GM19043 (cell line): Measurements from ENCODE around the gene RGS7.

Source experiments
- ATAC-seq: cut with Tn5 transposase; IDR thresholded peaks from one replicate; pipeline ENCODE4 v1.9.1; 2021; ENCODE audit warnings: low read depth; ENCODE audit not compliant: unreplicated experiment

Gene RGS7

DNA sequence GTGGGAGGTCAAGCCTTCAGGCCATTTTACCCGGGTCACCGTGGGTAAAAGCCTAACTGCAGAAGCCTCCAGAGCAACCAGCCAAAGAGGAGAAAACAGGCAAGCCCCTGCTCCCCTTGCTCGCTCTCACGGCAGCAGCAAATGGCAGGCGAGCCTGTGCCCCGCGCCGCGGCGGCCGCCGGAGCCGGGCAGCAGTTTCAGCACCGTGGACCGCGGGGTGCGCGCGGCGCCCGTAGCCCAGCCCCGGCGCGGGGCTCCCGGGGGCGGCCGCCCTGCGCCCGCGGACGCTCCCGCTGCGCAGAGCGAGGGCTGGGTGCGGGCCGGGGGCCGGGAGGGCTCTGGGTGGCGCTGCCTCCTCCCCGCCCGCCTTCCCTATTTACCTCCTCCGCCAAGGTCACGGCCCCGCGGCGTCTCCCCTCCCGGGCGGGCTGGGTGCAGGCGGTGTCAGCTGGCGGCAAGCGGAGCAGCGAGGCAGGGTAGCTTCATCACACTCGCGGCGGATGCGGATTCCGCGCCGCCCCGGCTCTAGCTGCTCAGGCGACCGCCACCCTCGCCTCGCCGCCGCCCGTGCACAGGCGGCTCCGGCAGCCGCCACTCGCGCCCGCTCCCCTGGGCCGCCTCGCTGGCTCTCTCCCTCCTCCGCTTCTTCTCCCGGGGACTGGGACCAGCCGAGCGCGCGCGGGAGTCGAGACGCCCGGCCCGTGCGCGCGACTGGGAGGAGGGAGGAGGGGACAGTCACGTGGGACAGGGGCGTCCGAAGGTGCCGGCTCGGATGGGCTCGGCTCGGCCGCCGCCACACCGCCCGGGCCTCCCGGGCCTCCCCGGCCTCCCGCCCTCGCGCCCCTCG is at the start of gene RGS7:
TSS of gene RGS7 (minus strand) at position 687 of the 847 bp plus-strand sequence.
- peak; percentile 54 for ATAC-seq

DNA sequence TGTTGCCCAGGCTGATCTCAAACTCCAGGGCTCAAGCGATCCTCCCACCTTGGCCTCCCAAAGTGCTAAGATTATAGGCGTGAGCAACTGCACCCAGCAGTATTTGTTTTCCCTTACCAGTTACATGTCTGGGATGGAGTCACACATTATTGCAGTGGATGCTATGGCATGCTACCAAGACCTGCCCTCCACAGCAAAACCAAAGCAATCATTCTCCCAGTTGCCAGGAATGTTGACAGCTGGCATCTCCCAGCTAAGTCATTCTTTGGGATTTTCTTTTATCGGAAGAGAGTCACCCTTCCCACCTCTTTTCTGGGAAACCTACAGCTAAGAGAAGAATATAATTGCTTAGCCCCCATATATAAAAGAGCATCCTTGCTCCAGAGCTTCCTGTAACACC is 49.4 kb upstream of the RGS7 start:
- no peak for ATAC-seq

DNA sequence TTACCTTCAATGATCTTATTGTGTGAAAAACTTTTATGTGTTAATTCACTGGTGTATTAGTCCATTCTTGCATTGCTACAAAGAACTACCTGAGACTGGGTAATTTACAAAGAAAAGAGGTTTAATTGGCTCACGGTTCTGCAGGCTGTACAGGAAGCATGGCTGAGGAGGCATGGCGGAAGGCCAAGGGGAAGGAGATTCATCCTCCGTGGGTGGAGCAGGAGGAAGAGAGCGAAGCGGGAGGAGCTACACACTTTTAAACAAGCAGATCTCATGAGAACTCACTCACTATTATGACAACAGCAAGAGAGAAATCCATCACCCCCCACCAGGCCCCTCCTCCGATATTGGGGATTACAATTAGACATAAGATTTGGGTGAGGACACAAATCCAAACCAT is 44.2 kb upstream of the RGS7 start:
- ATAC-seq = no peak

DNA sequence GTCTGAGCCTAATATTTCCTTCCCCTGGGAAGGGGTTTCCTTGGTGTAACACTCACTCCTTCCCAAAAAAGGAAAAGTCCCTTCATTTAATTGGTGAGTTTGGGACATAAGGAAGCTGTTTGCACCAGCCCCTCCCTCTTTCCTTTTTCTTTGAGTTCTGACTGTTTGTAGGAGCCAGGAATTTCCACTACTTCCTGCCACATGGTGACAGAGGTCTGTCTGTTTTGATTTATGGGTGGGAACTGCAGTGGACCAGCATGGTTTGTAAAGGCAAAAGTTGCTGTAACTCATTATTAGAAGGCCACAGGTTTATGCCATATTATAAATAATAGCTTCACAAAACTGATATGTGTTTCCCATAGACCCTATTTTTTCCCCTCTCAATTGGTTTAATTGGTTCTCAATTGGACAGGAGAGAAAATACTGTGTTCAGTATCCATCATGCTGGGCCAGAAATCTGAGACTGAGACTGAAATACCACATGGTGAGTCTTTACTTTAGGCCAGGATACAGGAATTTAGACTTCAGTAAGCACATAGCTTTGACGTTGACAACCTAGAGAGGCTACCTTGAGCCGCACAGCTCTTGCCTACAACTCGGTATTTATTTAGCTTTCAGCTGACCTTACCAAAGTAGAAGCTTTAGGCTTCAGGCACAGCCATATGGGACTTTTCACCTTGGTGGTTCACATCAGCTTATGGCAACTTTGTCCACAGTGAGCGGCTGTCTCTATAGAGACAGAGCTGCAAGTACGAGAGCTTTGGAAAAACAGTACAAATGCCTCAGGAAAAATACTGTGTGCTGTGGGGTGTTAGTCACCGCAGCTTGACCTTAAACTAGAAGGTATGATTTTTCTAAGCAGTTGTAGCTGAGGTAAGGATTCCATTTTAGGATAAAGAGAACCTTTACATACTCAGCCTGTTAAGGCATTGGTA is 40.0 kb upstream of the RGS7 start:
- ATAC-seq = no peak

DNA sequence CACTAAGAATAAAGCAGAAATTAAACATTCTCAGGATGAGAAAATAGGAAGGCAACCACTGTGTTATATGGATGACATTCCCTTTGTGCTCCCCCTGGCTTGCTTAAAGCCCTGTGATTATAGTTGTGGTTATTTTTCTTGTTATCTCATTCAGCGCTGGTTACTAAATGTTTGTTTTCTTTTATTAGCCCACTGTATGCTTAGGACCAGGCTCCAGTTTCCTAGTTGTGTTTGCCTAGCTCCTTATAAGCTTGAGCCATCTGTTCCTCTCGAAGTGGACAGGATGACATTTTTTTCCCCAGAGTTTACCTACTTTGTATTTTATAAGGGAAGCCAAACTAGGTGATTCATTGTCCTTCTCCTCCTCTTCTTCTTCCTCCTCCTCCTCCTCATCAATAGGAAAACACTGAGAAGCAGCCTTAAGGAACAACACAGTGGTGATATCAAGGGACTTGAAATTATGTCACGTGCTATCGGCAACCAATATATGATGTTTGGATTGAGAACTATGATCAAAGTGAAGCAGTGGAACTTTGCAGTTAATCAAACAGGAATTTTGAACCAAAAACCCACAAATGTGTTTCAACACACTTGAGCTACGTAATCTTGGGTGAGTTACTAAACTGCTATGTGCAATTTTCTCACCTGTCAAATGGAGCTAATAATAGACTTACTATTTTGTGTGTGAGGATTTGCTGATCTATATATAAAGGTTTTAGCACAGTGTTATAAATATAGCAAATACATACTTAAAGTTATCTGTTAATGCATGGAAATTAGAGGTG is 35.1 kb upstream of the RGS7 start:
- no peak for ATAC-seq

DNA sequence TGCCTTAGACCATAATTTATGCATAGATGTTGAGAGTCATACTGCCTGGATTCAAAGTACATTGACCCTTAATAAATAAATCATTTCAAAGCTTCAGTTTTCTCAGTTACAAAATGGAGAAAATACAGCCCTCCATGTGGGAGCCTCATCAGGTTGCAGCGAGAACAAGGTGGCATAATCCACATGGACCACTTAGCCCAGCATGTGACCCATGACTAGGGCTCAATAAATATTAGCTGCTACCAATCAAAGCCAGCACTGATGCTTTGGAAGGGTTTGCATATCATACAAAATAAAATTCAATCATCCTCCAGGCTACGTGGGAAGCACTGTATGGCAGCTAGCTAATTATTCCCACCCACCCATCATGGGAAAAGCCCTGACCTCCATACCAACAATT is 33.5 kb upstream of the RGS7 start:
- no peak for ATAC-seq

DNA sequence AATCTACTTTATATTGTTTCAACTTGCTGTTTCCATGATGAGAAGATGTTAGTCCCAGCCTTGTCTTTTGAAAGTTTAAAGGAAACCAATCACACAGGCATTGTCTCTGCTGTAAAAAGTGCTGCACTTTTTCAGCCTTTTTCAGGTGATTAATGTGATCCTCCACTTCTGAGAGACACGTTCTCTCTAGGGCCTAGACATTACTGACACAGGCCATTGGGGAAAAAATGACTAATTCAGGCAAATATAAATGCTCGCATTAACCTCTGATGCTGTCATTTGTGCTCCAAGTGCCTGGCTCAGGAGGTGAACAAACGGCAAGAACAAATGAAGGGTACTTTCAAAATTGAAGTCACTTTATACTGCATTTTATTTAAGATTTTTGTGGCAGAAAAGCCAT is 32.4 kb upstream of the RGS7 start:
- no peak for ATAC-seq

DNA sequence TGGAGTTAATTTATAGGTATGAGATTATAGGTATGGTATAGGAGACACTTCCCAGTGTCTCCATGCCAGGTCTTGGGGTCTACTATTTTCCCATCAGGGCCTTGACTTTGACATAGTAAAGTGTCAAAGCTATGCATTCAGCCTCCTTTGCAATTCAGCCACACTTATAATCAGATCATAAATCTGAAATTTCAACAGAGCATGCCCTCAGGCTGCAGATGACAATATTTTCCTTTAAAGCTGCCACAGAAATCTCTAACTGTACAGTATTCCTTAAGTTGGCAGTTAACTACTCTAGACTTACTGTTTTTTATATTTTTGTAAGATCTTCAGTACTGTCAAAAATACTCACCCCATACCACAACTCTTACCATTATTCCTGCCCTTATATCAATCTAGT is 30.2 kb upstream of the RGS7 start:
- ATAC-seq = no peak

DNA sequence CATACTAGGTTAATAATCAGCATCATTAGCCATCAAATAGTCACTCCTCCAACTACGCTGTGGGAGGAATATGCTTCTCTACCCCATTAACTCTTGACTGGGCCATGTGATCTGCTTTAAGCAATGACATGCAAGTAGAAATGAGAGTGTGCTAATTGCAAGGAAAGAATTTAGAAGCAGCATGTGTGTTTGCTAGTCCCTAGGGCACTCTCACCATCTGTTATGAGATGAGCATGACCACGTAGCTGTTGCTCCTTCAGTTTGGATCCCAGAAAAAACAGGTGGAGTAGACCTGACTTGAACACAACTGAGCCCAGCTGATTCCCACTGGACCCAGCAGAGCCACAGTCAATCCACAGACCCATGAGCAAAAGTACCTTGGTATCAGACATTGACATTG is 19.7 kb upstream of the RGS7 start:
- no peak for ATAC-seq

DNA sequence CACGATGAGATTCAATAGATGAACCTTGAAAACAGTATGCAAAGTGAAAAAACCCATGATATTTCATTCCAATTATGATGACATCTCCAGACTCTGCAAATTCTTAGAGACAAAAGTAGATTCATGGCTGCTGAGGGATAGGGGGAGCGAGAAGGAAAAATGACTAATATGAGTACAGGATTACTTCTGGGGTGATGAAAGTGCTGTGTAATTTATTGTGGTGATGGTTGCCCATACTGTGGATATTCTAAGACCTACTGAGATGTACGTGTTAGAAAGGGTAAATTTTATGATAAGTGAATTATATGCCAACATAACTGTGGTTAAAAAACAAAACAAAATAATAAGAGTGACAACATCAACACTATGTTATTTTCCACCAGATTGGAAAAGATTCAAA is 18.9 kb upstream of the RGS7 start:
- ATAC-seq = no peak

DNA sequence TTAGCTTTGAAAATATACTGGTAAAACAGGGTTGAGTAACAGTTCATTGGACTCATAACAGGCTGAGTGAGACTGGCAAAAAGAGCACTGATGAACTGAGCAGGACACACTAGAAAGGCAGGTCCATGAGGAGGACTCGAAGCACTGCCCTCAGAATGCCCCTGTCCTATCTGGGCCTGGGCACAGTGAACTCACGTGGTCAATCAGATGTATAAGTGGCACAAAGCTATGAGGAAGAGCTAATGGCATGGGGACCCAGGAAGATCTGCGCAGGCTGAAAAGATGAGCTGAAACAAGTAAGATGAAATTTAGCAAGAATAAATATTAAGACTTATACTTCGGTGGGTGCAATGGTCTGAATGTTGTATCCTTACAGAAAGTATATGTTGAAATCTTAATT is 9.2 kb upstream of the RGS7 start:
- ATAC-seq = no peak

DNA sequence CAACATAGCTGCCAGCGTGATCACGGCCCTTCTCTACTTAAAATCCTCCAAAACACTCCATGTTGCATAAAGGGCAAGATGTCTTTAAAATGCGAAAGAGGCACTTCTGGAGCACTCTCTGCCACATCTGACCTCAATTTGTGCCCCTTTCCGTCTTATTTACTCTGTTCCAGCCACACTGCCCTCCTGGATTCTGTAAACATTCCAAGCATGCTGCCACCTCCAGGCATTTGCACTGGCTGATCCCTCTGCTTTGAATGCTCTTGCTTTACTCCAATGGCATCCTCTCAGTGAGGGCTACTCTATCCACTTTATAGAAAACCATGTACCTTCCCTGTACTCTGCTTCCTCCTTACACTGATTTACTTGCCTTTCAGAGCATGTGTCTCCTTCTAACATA is 5.3 kb upstream of the RGS7 start:
- ATAC-seq = no peak

DNA sequence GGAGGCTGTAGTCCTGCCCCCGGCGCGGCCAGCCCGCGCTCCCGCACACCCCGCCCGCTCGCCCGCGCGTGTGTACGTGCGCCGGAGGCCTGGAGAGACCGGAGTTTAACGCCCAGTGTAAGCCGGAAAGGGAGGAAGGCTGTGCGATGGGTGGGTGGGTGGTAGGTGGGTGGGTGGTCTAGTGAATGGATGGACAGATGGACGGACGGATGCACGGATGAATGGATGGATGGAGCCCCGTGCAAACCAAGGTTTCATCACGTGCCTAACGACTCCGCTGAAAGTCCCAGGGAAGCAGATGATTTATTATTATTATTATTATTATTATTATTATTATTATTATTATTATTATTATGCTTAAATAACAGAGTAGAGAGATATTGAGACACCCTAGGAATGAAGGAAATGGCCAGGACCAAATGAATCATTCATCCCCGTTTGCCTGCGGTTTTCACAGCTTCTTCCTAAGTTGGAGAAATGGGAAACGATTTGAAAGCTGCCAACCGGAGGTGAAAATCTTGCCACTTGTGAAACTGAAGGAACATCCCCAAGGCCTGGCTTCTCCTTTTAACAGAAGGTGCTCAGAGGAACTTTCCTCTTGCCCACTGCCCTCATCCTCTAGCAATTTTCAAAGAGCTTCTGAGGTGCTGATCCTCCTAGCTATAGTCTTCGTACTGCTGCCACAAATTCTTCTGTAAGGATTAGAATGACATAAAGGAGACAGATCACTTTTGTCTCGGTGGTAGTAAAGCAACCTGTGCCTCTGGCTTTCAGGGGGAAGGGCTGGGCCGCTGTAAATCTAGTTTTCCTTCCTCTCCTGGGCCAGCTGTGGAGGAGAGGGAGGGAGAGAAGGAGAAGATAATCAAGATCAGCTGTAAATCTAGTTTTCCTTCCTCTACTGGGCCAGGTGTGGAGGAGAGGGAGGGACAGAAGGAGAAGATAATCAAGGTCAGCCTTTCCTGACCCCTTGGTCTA is 648 bp upstream of the RGS7 start:
- no peak for ATAC-seq

DNA sequence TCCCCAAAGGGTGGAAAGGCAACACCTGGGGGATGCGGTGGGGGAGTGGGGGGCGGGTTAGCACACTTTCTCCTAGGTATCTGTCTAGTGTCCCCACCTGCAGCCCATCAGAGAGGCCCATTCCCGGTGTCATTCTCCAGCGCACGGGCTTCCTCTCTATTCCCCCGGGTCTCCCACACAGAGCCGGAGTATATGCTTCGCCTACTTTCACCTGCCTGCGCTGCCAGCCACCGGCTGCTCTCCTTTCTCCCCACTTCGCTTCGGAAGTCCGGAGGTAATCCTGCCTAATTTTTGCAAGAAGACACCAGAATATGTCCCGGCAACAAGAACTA is 852 bp downstream of the RGS7 start:
- ATAC-seq = no peak

DNA sequence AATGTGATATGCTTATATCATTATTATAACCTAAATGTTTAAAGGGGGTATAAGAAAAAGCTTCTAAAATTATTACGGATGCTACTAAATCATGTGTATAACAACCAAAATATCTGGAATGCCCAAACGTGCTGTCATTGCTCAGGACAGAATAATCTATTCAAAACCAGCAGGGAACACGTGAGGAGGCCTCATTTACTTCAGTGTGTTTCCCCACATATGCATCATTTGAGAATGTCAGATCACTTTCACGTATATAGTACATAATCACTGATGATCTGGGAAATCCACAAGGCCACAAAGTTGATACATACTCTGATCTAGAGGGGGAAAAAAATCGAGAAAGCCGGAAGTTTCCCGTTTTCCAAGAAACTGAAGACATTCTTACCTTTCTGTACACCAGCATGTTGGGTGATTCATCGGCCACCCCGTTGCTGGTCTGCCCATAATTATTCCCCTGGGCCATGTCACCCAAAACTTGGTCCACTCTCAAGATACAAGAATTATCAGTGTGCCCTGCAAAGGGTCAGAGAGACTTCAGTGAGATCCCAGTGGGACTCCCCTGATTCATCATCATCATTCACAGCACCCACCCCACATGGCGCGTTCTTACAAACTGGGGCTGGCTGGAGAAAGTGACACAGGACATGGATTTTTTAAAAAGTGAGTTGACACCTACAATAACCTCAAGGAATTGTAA is 1.5 kb downstream of the RGS7 start:
- no peak for ATAC-seq

DNA sequence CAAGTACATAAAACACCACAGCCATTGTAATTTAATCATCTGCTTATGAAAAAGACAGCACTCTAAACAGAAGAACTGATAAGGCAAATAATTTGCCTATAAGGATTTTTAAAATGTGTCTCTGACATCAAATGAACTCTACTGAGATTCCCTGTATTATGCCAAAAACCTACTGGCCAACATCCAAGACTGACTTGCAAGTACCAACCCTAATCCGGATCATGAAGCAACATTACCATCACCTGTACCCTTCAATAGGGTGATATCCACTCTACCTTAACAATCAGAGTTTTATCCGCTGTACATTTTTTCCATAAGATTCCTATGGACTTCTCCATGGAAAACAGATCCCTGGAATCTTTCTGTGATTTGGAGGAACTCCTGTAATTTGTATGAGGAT is 4.6 kb downstream of the RGS7 start:
- no peak for ATAC-seq

DNA sequence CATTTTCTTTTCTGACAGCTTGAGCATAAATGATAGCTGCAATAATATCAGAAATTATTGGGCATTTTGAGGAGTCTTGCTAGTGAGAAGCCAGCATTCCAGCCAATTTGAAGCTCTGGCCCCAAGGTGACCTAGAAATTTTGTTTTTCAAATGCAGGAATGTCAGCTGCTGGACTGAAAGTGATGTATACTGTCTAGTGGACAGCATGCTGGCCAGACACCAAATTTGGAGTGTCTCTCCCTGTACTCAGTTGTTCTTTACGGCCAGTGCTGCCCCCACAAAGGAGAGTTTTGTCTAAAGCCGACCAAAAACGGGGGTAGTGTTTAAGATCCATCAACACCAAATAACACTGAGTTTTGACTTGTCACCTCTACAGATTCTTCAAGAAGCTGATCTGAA is 5.2 kb downstream of the RGS7 start:
- no peak for ATAC-seq

DNA sequence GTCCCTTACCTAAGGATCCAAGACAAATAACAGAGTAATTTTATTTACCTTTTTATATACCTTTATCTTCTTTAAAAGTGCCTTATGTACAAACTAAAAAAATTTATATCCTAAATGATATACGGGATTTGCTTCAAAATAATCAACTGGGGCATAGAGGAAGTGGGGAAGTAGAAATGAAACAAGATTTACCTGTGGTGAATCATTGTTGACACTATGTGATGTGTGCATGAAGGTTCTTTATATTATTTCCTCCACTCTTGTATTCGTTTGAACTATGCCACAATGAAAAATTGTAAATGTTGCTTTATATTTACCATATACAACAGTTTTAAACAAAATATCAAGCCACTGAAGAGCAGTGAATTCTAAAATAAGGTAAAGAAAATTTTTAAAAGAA is 13.0 kb downstream of the RGS7 start:
- no peak for ATAC-seq

DNA sequence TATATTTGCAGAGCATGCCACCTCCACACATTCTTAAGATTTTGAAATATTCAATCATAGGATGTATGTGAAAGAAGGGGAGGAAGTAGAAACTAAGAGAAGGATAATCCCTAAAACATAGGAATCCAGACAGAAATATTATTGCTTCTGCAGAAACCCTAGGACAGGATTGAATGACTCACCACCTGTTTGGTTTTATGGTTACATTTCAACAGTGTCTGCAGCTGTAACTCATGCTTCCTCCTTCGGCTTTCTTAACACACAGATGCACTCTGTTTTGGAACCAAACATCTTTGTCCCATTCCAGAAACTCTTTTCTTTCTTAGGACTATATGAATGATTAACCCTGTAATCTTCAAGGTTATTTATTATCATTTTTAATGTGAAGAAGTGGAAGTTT is 20.7 kb downstream of the RGS7 start:
- no peak for ATAC-seq
